ENCODE measurements around the gene SFXN3.

DNA sequence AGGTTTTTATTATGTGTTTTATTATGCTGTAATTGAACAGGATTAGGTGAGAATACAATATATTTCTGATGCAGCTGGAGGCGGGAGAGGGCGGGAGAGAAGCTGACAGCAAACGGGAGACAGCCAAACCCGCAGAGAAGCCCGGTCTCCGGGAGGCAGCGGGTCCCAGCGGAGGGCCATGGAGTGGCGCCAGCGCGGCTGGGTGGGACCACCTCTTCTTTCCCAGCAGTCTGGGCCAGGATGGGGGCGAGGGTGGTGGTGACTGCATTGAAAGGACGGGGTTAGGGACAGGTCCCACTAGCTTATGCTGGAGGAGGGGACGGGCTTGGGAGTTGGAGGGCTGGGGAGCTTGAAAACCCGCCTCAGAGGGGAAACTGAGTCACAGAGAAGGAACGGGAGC, 16.2 kb downstream of the SFXN3 start:
- TF ChIP-seq, protein P1, sequence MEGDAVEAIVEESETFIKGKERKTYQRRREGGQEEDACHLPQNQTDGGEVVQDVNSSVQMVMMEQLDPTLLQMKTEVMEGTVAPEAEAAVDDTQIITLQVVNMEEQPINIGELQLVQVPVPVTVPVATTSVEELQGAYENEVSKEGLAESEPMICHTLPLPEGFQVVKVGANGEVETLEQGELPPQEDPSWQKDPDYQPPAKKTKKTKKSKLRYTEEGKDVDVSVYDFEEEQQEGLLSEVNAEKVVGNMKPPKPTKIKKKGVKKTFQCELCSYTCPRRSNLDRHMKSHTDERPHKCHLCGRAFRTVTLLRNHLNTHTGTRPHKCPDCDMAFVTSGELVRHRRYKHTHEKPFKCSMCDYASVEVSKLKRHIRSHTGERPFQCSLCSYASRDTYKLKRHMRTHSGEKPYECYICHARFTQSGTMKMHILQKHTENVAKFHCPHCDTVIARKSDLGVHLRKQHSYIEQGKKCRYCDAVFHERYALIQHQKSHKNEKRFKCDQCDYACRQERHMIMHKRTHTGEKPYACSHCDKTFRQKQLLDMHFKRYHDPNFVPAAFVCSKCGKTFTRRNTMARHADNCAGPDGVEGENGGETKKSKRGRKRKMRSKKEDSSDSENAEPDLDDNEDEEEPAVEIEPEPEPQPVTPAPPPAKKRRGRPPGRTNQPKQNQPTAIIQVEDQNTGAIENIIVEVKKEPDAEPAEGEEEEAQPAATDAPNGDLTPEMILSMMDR (IDR thresholded peaks at IDR 0.05; ENCODE audit: low read length): no peak
- TF ChIP-seq EZH2 (IDR thresholded peaks at IDR 0.05; ENCODE audit: borderline replicate concordance, low read length): no peak

All from OCI-LY1 (cell line).